Neural cell (in vitro differentiated cells): ENCODE data around the gene F7.

Experiments used
- EP300 ChIP-seq: fragments of 450-650 bp; conservative IDR thresholded peaks from 2 replicates; pipeline ENCODE4 v1.6.1; 2014; ENCODE audit warnings: antibody characterized with exemption, mild to moderate bottlenecking, moderate library complexity; ENCODE audit not compliant: poor library complexity, severe bottlenecking
- EZH2 ChIP-seq: fragments of 200-600, 300-800 bp; shearing (Covaris generic), sonication (generic); IDR thresholded peaks from 2 replicates; pipeline ENCODE4 v1.6.1; 2014; ENCODE audit warnings: antibody characterized with exemption, low read length, borderline replicate concordance, mild to moderate bottlenecking; ENCODE audit not compliant: insufficient read depth, poor library complexity, severe bottlenecking
- MXI1 ChIP-seq: fragments of 450-650 bp; conservative IDR thresholded peaks from 2 replicates; pipeline ENCODE4 v1.6.1; 2014; ENCODE audit warnings: antibody characterized with exemption, mild to moderate bottlenecking; ENCODE audit not compliant: poor library complexity, severe bottlenecking
- POLR2AphosphoS5 ChIP-seq: IDR thresholded peaks from 2 replicates; pipeline ENCODE4 v1.6.1; 2012
- RAD21 ChIP-seq: fragments of 450-650 bp; conservative IDR thresholded peaks from 2 replicates; pipeline ENCODE4 v1.6.1; 2014; ENCODE audit warnings: antibody characterized with exemption, mild to moderate bottlenecking, moderate library complexity
- SMC3 ChIP-seq: fragments of 450-650 bp; conservative IDR thresholded peaks from 2 replicates; pipeline ENCODE4 v1.6.1; 2014; ENCODE audit warnings: antibody characterized with exemption, mild to moderate bottlenecking, moderate library complexity; ENCODE audit not compliant: poor library complexity
- TF ChIP-seq, protein P1 (sequence below): fragments of 450-650 bp; IDR thresholded peaks from 2 replicates; pipeline ENCODE4 v1.5.1; 2014; ENCODE audit warnings: antibody characterized with exemption, mild to moderate bottlenecking, moderate library complexity; ENCODE audit not compliant: poor library complexity, severe bottlenecking
- TF ChIP-seq, protein P2 (sequence below): IDR thresholded peaks from 2 replicates; pipeline ENCODE4 v1.6.1; 2012; ENCODE audit warnings: borderline replicate concordance

DNA sequence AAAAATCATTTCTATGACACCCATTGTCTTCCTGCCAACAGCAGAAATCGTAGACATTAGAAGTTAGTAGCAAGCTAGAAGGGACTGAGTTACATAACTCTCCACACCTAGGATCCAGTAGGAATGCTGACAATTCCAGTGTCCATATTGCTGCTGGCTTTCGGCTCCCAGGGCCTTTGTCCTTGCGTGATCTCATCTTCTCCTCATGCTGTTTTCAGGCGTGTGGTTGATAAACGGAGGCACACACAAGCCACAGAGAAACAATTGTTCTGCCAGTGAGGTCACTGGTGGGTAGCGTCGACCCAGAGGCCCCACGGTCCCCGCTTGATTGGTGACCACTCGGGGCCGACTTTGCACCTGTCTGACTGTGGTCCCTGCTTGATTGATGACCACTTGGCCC, 31.6 kb upstream of the F7 start:
- TF ChIP-seq, protein P1, sequence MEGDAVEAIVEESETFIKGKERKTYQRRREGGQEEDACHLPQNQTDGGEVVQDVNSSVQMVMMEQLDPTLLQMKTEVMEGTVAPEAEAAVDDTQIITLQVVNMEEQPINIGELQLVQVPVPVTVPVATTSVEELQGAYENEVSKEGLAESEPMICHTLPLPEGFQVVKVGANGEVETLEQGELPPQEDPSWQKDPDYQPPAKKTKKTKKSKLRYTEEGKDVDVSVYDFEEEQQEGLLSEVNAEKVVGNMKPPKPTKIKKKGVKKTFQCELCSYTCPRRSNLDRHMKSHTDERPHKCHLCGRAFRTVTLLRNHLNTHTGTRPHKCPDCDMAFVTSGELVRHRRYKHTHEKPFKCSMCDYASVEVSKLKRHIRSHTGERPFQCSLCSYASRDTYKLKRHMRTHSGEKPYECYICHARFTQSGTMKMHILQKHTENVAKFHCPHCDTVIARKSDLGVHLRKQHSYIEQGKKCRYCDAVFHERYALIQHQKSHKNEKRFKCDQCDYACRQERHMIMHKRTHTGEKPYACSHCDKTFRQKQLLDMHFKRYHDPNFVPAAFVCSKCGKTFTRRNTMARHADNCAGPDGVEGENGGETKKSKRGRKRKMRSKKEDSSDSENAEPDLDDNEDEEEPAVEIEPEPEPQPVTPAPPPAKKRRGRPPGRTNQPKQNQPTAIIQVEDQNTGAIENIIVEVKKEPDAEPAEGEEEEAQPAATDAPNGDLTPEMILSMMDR: no peak
- TF ChIP-seq, protein P2, sequence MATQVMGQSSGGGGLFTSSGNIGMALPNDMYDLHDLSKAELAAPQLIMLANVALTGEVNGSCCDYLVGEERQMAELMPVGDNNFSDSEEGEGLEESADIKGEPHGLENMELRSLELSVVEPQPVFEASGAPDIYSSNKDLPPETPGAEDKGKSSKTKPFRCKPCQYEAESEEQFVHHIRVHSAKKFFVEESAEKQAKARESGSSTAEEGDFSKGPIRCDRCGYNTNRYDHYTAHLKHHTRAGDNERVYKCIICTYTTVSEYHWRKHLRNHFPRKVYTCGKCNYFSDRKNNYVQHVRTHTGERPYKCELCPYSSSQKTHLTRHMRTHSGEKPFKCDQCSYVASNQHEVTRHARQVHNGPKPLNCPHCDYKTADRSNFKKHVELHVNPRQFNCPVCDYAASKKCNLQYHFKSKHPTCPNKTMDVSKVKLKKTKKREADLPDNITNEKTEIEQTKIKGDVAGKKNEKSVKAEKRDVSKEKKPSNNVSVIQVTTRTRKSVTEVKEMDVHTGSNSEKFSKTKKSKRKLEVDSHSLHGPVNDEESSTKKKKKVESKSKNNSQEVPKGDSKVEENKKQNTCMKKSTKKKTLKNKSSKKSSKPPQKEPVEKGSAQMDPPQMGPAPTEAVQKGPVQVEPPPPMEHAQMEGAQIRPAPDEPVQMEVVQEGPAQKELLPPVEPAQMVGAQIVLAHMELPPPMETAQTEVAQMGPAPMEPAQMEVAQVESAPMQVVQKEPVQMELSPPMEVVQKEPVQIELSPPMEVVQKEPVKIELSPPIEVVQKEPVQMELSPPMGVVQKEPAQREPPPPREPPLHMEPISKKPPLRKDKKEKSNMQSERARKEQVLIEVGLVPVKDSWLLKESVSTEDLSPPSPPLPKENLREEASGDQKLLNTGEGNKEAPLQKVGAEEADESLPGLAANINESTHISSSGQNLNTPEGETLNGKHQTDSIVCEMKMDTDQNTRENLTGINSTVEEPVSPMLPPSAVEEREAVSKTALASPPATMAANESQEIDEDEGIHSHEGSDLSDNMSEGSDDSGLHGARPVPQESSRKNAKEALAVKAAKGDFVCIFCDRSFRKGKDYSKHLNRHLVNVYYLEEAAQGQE: no peak
- TF ChIP-seq EZH2 (no peak), SMC3 (no peak), MXI1 (no peak), POLR2AphosphoS5 (no peak), RAD21 (no peak), EP300 (no peak)
